Sigmoid colon (tissue), 7 donors: Measurements from ENCODE around the gene DRC3. TPM values are rescaled to one million over a fixed set of nuclear protein-coding genes. Genes with fewer than 3 reads are reported as not detected.

Experiments
- DNase-seq: peaks from one replicate; pipeline ENCODE4 v3.0.0-alpha.2; 2019
- H3K27ac ChIP-seq, 4 donors: fragments of 200-600 bp; sonication (generic); one replicate each; pipeline ENCODE4 v1.5.1; 2016 to 2019; ENCODE audit warnings: mild to moderate bottlenecking in 1 of 4
- H3K27me3 ChIP-seq, 3 donors: fragments of 200-600 bp; sonication (generic); one replicate each; pipeline ENCODE4 v1.5.1; 2019; ENCODE audit warnings: mild to moderate bottlenecking in 1 of 3
- H3K36me3 ChIP-seq, 4 donors: fragments of 200-600 bp; sonication (generic); one replicate each; pipeline ENCODE4 v1.5.1; 2016 to 2019
- H3K4me1 ChIP-seq, 4 donors: fragments of 200-600 bp; sonication (generic); one replicate each; pipeline ENCODE4 v1.5.1; 2017 to 2019
- H3K4me3 ChIP-seq, 4 donors: fragments of 200-600 bp; sonication (generic); one replicate each; pipeline ENCODE4 v1.5.1; 2017 to 2019; ENCODE audit warnings: mild to moderate bottlenecking in 2 of 4, moderate library complexity in 1 of 4
- H3K9me3 ChIP-seq, 4 donors: fragments of 200-600 bp in 3 of 4; sonication (generic) in 3 of 4; one replicate each; pipeline versions ENCODE4 v1.5.1 to v1.6.1; 2013 to 2019
- EP300 ChIP-seq, 4 donors: sonication (generic); formaldehyde crosslinking; IDR thresholded peaks; one replicate each; pipeline ENCODE4 v1.6.1; 2017; ENCODE audit warnings: antibody characterized with exemption in 4 of 4
- POLR2A ChIP-seq, 2 donors: fragments of 450-650 bp; IDR thresholded peaks; one replicate each; pipeline ENCODE4 v1.6.1; 2016; ENCODE audit warnings: antibody characterized with exemption in 2 of 2, mild to moderate bottlenecking in 2 of 2, moderate library complexity in 2 of 2
- POLR2AphosphoS5 ChIP-seq, 4 donors: sonication (generic); formaldehyde crosslinking; IDR thresholded peaks; one replicate each; pipeline ENCODE4 v1.6.1; 2017; ENCODE audit warnings: antibody characterized with exemption in 4 of 4
- WGBS, 2 donors: extraction: QIAGEN DNeasy Blood & Tissue Kit; methylation state at CpG; one replicate each; pipeline ENCODE4 v1.1.7; 2013; 5-methylcytosine and 5-hydroxymethylcytosine counted together
- intact Hi-C: fragments of 100-400 bp; cut with DNase I; formaldehyde crosslinking; loops from one replicate; pipeline ENCODE4 v1.15.1; 2023
- polyA plus RNA-seq, 3 donors: library from polyadenylated mRNA; stranded (reverse); fragments of 200-250 nt; gene quantifications; one replicate each; pipeline ENCODE4 v1.2.3, GENCODE V29; 2013
- total RNA-seq, 4 donors: library from RNA; depleted of rRNA; stranded (reverse); fragments of >200 nt; gene quantifications; one replicate each; pipeline ENCODE4 v1.1.0, GENCODE V29; 2016
- TF ChIP-seq, protein P1 (sequence below), 4 experiments: fragments of 450-650 bp in 3 of 4; fragments of 200-600 bp in 1 of 4; IDR thresholded peaks; one replicate each; pipeline ENCODE4 v1.5.1; 2016 to 2019; ENCODE audit warnings: antibody characterized with exemption in 4 of 4, mild to moderate bottlenecking in 3 of 4, moderate library complexity in 2 of 4
- donor health status: healthy with polysubstance abuse.
- donor health status: Bipolar disorder and iron deficiency.
- donor health status: healthy.

Gene DRC3
- total and polyA plus RNA-seq, 7 donors: 0.36 to 6.1 (median 1.6) TPM; not detected in 2

DNA sequence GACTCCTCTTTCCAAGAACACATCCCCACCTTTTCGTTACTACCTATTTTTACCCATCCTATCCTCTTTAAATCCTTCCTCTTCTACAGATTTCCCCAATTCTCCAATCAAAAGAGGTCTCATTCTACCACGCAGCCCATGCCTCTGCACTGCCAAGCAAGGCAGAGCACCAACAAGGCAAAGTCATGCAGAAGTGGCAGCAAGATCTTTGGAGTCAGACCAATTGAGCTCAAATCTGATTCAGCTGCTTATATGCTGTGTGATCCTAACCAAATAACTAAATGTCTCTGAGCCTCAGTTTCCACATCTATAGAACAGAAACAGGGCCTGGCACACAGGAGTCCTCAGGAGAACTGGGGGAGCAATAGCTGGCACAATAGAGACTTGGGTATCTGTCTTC, 41.5 kb upstream of the DRC3 start:
- 90 to 91% methylated on average over 2 of the region's 2 CpGs for WGBS, 2 donors
- peaks cover 0 to 65% (median 47%) of the 10 kb centered on the region in 4 donors for H3K4me1 ChIP-seq
- no peak for DNase-seq
- intact Hi-C loops: no loop called here
- H3K9me3 ChIP-seq: no peaks in the 10 kb centered on the region
- H3K27me3 ChIP-seq: no peaks in the 10 kb centered on the region
- no peak overlapping the region for H3K27ac ChIP-seq
- no peak overlapping the region for H3K4me3 ChIP-seq
- no peaks in the 10 kb centered on the region for H3K36me3 ChIP-seq
- TF ChIP-seq POLR2AphosphoS5 (IDR thresholded peaks at IDR 0.05) (no peak), EP300 (IDR thresholded peaks at IDR 0.05) (no peak), POLR2A (IDR thresholded peaks at IDR 0.05) (no peak)
- TF ChIP-seq, protein P1, sequence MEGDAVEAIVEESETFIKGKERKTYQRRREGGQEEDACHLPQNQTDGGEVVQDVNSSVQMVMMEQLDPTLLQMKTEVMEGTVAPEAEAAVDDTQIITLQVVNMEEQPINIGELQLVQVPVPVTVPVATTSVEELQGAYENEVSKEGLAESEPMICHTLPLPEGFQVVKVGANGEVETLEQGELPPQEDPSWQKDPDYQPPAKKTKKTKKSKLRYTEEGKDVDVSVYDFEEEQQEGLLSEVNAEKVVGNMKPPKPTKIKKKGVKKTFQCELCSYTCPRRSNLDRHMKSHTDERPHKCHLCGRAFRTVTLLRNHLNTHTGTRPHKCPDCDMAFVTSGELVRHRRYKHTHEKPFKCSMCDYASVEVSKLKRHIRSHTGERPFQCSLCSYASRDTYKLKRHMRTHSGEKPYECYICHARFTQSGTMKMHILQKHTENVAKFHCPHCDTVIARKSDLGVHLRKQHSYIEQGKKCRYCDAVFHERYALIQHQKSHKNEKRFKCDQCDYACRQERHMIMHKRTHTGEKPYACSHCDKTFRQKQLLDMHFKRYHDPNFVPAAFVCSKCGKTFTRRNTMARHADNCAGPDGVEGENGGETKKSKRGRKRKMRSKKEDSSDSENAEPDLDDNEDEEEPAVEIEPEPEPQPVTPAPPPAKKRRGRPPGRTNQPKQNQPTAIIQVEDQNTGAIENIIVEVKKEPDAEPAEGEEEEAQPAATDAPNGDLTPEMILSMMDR (IDR thresholded peaks at IDR 0.05): no peak

DNA sequence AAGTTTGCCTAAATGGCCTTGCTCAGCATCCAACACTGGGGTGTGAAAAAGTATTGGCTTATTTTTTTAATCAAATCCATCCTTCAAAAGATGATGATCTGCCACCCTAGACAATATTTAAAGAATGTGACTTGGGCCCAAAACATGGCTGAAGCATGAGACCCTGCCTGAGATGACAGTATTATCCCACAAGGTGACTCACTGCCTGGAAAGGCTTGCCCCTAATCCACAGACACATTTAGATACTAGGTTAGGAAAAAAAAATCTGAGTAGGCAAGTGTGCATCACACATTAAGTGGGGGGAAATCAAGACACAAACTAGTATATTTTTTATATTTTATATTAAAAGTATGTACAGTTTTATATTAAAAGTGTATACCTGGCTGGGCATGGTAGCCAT, 38.9 kb upstream of the DRC3 start:
- TF ChIP-seq POLR2AphosphoS5 (IDR thresholded peaks at IDR 0.05) (no peak), EP300 (IDR thresholded peaks at IDR 0.05) (no peak), POLR2A (IDR thresholded peaks at IDR 0.05) (no peak)
- TF ChIP-seq, protein P1 (IDR thresholded peaks at IDR 0.05): no peak
- Histone ChIP-seq H3K27ac (no peak overlapping the region), H3K36me3 (no peaks in the 10 kb centered on the region), H3K4me1 (peaks cover 0 to 64% (median 35%) of the 10 kb centered on the region in 4 donors), H3K9me3 (no peaks in the 10 kb centered on the region), H3K4me3 (no peak overlapping the region), H3K27me3 (no peaks in the 10 kb centered on the region)
- DNase-seq: no peak
- intact Hi-C loops: no loop called here

DNA sequence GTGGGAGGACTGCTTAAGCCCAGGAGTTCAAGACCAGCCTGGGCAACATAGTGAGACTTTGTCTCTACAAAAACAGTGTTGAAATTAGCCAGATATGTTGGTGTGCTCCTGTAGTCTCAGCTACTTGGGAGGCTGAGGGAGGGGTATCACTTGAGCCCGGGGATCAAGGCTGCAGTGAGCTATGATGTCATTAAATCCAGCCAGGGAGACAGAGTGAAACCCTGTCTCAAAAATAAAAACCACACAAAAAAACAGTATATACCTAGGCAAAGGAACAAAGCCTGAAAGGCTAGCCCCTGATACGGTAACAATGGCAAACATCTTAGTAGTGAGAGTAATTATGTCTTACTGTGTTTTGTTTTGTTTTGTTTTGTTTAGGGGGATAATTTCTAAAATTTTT, 38.4 kb upstream of the DRC3 start:
- no peak for DNase-seq
- H3K36me3 ChIP-seq: no peaks in the 10 kb centered on the region
- intact Hi-C loops: no loop called here
- 91 to 94% methylated on average over 2 of the region's 2 CpGs for WGBS, 2 donors
- no peaks in the 10 kb centered on the region for H3K9me3 ChIP-seq
- H3K4me1 ChIP-seq: peaks cover 0 to 59% (median 31%) of the 10 kb centered on the region in 4 donors
- H3K4me3 ChIP-seq: no peak overlapping the region
- no peak overlapping the region for H3K27ac ChIP-seq
- TF ChIP-seq POLR2A (IDR thresholded peaks at IDR 0.05) (no peak), EP300 (IDR thresholded peaks at IDR 0.05) (no peak), POLR2AphosphoS5 (IDR thresholded peaks at IDR 0.05) (no peak)
- TF ChIP-seq, protein P1 (IDR thresholded peaks at IDR 0.05): no peak
- H3K27me3 ChIP-seq: no peaks in the 10 kb centered on the region

DNA sequence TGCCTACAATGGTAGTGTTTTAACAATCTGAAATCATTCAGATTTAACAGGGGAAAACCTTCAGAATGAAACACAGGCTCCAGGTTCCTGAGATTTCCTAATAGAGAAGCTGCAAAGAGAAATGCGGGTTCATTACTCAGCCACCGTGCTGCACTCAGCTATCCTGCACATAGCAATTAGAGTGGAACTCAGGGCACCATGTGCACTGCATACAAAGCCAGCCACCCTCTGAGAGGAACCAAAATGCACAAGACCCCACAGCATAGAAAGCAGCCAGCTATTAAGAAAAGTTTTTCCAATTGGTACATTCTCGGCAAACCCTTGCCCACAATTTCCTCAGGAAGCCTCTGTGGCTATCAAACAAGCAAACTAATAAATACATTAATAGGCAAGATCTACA, 37.9 kb upstream of the DRC3 start:
- H3K27ac ChIP-seq: no peak overlapping the region
- H3K4me3 ChIP-seq: no peak overlapping the region
- no peaks in the 10 kb centered on the region for H3K36me3 ChIP-seq
- H3K27me3 ChIP-seq: no peaks in the 10 kb centered on the region
- no peak for DNase-seq
- intact Hi-C loops: no loop called here
- H3K4me1 ChIP-seq: peaks cover 0 to 56% (median 25%) of the 10 kb centered on the region in 4 donors
- TF ChIP-seq, protein P1 (IDR thresholded peaks at IDR 0.05): no peak
- no peak for TF ChIP-seq POLR2A (IDR thresholded peaks at IDR 0.05)
- TF ChIP-seq EP300 (IDR thresholded peaks at IDR 0.05): no peak
- 67 to 88% methylated on average over 3 of the region's 3 CpGs for WGBS, 2 donors
- H3K9me3 ChIP-seq: no peaks in the 10 kb centered on the region
